ENCODE data around the gene ROCK2. TPM values are rescaled to one million over a fixed set of nuclear protein-coding genes. Genes with fewer than 3 reads are reported as not detected.
A peak's percentile ranks its signal among the peaks of the same experiment; 100 is the strongest.

ROCK2 gene
- 63.5 TPM for total RNA-seq
- long read RNA-seq, full-length matches to known transcripts = 23 of 66 reads
- long read RNA-seq, partial matches to known transcripts = 28 of 66 reads
- long read RNA-seq, other reads (novel, unspliced or antisense) = 15 of 66 reads

GRCh38 chr2:11344342-11344955 is at the start of gene ROCK2:
Gene ROCK2 (minus strand): TSS chr2:11344636. CDS start chr2:11344136, 500 bp downstream.
- Histone ChIP-seq H3K4me1 (peaks cover 34% of the 10 kb centered on the region), H3K27me3 (no peaks in the 10 kb centered on the region), H3K36me3 (no peaks in the 10 kb centered on the region), H3K4me3 (peak within 1 kb of the TSS; percentile 77), H3K9me3 (no peaks in the 10 kb centered on the region), H3K27ac (peak within 1 kb of the TSS; percentile 99)
- intact Hi-C loops (cut with DNase I) = no loop called here
- DNase-seq (peak; percentile 95), ATAC-seq (peak; percentile 91)
- no peak for TF ChIP-seq CTCF (IDR thresholded peaks at IDR 0.05)

- Histone ChIP-seq H3K4me3 (no peak overlapping the region), H3K9me3 (no peaks in the 10 kb centered on the region), H3K4me1 (peaks cover 21% of the 10 kb centered on the region), H3K27me3 (no peaks in the 10 kb centered on the region), H3K36me3 (no peaks in the 10 kb centered on the region), H3K27ac (peak overlapping the region; percentile 48)
- intact Hi-C loops (cut with DNase I) = no loop called here
- ATAC-seq = no peak
- DNase-seq = no peak
- no peak for TF ChIP-seq CTCF (IDR thresholded peaks at IDR 0.05)
These were observed 49.3 kb upstream of the ROCK2 start for GRCh38 chr2:11393711-11394236.

GRCh38 chr2:11391942-11392266 is 47.5 kb upstream of the ROCK2 start:
- Histone ChIP-seq H3K4me3 (no peak overlapping the region), H3K36me3 (no peaks in the 10 kb centered on the region), H3K27me3 (no peaks in the 10 kb centered on the region), H3K4me1 (peaks cover 39% of the 10 kb centered on the region), H3K9me3 (no peaks in the 10 kb centered on the region), H3K27ac (peak overlapping the region; percentile 52)
- TF ChIP-seq CTCF (IDR thresholded peaks at IDR 0.05) = no peak
- ATAC-seq (no peak), DNase-seq (no peak)
- intact Hi-C loops (cut with DNase I) = no loop called here

- ATAC-seq (no peak), DNase-seq (no peak)
- intact Hi-C loops (cut with DNase I) = no loop called here
- no peak for TF ChIP-seq CTCF (IDR thresholded peaks at IDR 0.05)
- Histone ChIP-seq H3K36me3 (no peaks in the 10 kb centered on the region), H3K4me3 (no peak overlapping the region), H3K27me3 (no peaks in the 10 kb centered on the region), H3K9me3 (no peaks in the 10 kb centered on the region), H3K4me1 (peaks cover 45% of the 10 kb centered on the region), H3K27ac (no peak overlapping the region)
These were observed 45.9 kb upstream of the ROCK2 start for GRCh38 chr2:11390399-11390658.

DNA sequence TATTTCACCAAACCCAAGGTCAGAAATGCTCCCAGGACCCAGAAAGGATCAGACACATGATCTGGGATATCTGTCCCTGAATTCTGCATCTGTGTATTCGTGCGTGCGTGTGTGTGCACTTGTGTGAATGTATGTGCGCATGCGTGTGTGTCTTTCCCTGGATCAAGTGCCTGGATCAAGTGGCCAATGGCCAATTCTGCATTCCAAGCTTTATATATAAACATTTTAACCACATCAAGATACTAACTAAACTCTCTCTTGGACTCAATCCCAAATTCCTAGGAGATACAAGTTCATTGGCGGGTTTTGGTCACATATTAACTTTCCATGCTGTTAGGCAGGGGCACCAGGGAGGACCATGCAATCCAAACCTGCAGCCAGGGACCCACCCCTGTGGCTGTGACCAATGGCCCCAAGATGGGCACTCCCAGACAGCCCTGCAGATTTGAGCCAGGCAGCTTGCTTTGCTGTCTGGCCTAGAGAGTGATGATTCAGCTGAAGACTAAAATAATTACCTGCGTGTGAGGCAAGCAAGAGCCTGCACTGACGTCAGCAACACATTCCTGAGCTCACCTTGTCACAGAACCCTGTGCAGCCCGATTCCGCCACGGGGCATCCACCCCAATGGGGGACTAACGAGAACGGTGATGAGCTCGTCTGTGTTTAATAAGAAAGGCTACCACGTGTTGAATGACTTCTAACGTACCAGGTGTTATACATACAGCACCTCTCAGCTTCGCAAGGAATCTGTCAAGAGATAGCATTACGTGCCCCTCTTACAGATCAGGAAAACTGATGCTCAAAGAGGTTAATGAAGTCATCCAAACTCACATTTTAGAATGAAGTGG is 45.3 kb upstream of the ROCK2 start:
- Histone ChIP-seq H3K9me3 (no peaks in the 10 kb centered on the region), H3K27ac (peak overlapping the region; percentile 37), H3K4me3 (no peak overlapping the region), H3K27me3 (no peaks in the 10 kb centered on the region), H3K36me3 (no peaks in the 10 kb centered on the region), H3K4me1 (peaks cover 45% of the 10 kb centered on the region)
- intact Hi-C loops (cut with DNase I) = no loop called here
- no peak for TF ChIP-seq CTCF (IDR thresholded peaks at IDR 0.05)
- ATAC-seq (peak; percentile 67), DNase-seq (no peak)
